HG02884 (cell line): Measurements from ENCODE around the gene NEUROD4.

Source experiments
- ATAC-seq: cut with Tn5 transposase; IDR thresholded peaks from one replicate; pipeline ENCODE4 v1.9.1; 2021; ENCODE audit warnings: mild to moderate bottlenecking, moderate library complexity; ENCODE audit not compliant: unreplicated experiment

Gene NEUROD4

GRCh38 chr12:55058082-55058481, 38.3 kb downstream of the NEUROD4 start:
- ATAC-seq = no peak

- no peak for ATAC-seq
Measured at GRCh38 chr12:55058776-55059175, 39.0 kb downstream of the NEUROD4 start.

- ATAC-seq = peak; percentile 100
Measured at GRCh38 chr12:55060470-55060869, 40.7 kb downstream of the NEUROD4 start.

GRCh38 chr12:55061024-55061423, 41.2 kb downstream of the NEUROD4 start:
- ATAC-seq = no peak

- ATAC-seq = no peak
Measured at GRCh38 chr12:55063291-55063690, 43.5 kb downstream of the NEUROD4 start.

GRCh38 chr12:55065535-55065934, 45.8 kb downstream of the NEUROD4 start:
- no peak for ATAC-seq

- no peak for ATAC-seq
Measured at GRCh38 chr12:55067701-55068100, 47.9 kb downstream of the NEUROD4 start.

- peak; percentile 59 for ATAC-seq
Measured at GRCh38 chr12:55068416-55069010, 48.7 kb downstream of the NEUROD4 start.

GRCh38 chr12:55072083-55072482, 52.3 kb downstream of the NEUROD4 start:
- peak; percentile 51 for ATAC-seq

GRCh38 chr12:55073043-55074022, 53.6 kb downstream of the NEUROD4 start:
- ATAC-seq = peak; percentile 53

GRCh38 chr12:55074806-55075205, 55.0 kb downstream of the NEUROD4 start:
- ATAC-seq = no peak
